OCI-LY7 (cell line): Measurements from ENCODE around the gene ISYNA1. TPM values are rescaled to one million over a fixed set of nuclear protein-coding genes. Genes with fewer than 3 reads are reported as not detected.

Experiments
- BruUV-seq: library from RNA; stranded (reverse); fragments of 400-500 nt; replicated peaks from 2 replicates; lab custom pipeline; 2021; lab: Mats Ljungman, UMichigan
- CTCF ChIA-PET: fragments of 300-600 bp; sonication (Branson Sonifier 250); formaldehyde crosslinking; loops from one replicate; lab custom pipeline; 2022; ENCODE audit warnings: antibody characterized with exemption; ENCODE audit not compliant: unreplicated experiment; lab: Charles Lee
- POLR2A ChIA-PET: fragments of 300-600 bp; sonication (Branson Sonifier 250); formaldehyde crosslinking; loops from one replicate; lab custom pipeline; 2022; ENCODE audit warnings: antibody characterized with exemption; lab: Charles Lee
- DNase-seq: peaks from one replicate; pipeline ENCODE4 v3.0.0-alpha.2; 2015; ENCODE audit warnings: low spot score
- H2AFZ ChIP-seq: fragments of 200-600 bp; sonication (generic), shearing (Covaris generic); 2 replicates; pipeline ENCODE4 v1.6.1; 2014; ENCODE audit warnings: mild to moderate bottlenecking, antibody characterized with exemption, low read length, moderate library complexity
- H3K27ac ChIP-seq: fragments of 200-600 bp; sonication (generic); 2 replicates; pipeline ENCODE4 v1.5.1; 2014; ENCODE audit warnings: mixed run types, low read depth, mild to moderate bottlenecking, moderate library complexity, low read length, inconsistent platforms; ENCODE audit not compliant: poor library complexity, severe bottlenecking
- H3K36me3 ChIP-seq: fragments of 200-600 bp; sonication (generic); 2 replicates; pipeline ENCODE4 v1.6.1; 2014; ENCODE audit warnings: mild to moderate bottlenecking, antibody characterized with exemption, low read length, moderate library complexity, mixed read lengths; ENCODE audit not compliant: insufficient read depth
- H3K4me1 ChIP-seq: fragments of 200-600 bp; sonication (generic); 2 replicates; pipeline ENCODE4 v1.5.1; 2014; ENCODE audit warnings: mild to moderate bottlenecking, low read length; ENCODE audit not compliant: insufficient read depth, poor library complexity, severe bottlenecking
- H3K4me2 ChIP-seq: fragments of 200-600 bp; sonication (generic); 2 replicates; pipeline ENCODE4 v1.6.1; 2014; ENCODE audit warnings: mild to moderate bottlenecking, low read length
- H3K4me3 ChIP-seq: fragments of 200-600 bp; sonication (generic); 2 replicates; pipeline ENCODE4 v1.5.1; 2014; ENCODE audit warnings: mild to moderate bottlenecking, low read depth, low read length; ENCODE audit not compliant: poor library complexity, severe bottlenecking
- H3K79me2 ChIP-seq: fragments of 200-600 bp; sonication (generic); 2 replicates; pipeline ENCODE4 v1.6.1; 2016; ENCODE audit warnings: low read depth, mild to moderate bottlenecking, low read length, moderate library complexity, mixed read lengths; ENCODE audit not compliant: insufficient read depth
- H3K9me2 ChIP-seq: fragments of 200-600 bp; sonication (generic); 2 replicates; pipeline ENCODE4 v1.6.1; 2016; ENCODE audit warnings: mild to moderate bottlenecking, low read length, mixed read lengths; ENCODE audit not compliant: insufficient read depth
- H3K9me3 ChIP-seq: fragments of 200-600 bp; sonication (generic); 2 replicates; pipeline ENCODE4 v1.6.1; 2014; ENCODE audit warnings: mild to moderate bottlenecking, mixed run types, low read length, mixed read lengths
- H4K20me1 ChIP-seq: fragments of 200-600 bp; sonication (generic); 2 replicates; pipeline ENCODE4 v1.6.1; 2014; ENCODE audit warnings: mild to moderate bottlenecking, antibody characterized with exemption, low read length, moderate library complexity, mixed read lengths; ENCODE audit not compliant: insufficient read depth
- CTCF ChIP-seq: fragments of 200-600 bp; sonication (generic); conservative IDR thresholded peaks from 2 replicates; pipeline ENCODE4 v1.5.1; 2014; ENCODE audit warnings: mild to moderate bottlenecking, antibody characterized with exemption, low read length, moderate library complexity, mixed read lengths
- EZH2phosphoT487 ChIP-seq: fragments of 200-600 bp; sonication (generic); IDR thresholded peaks from 2 replicates; pipeline ENCODE4 v1.6.1; 2018; ENCODE audit warnings: low read depth, borderline replicate concordance, mild to moderate bottlenecking, mixed run types, antibody characterized with exemption, low read length, moderate library complexity, mixed read lengths
- intact Hi-C: fragments of 100-400 bp; cut with micrococcal nuclease; formaldehyde crosslinking; loops from one replicate; pipeline ENCODE4 v1.10.0; 2022; ENCODE audit not compliant: unreplicated experiment
- total RNA-seq, 2 experiments: library from RNA; depleted of rRNA in 1 of 2; stranded (reverse); fragments of >200 nt in 1 of 2; shearing (Covaris generic) in 1 of 2; gene quantifications; 2 replicates each; pipeline ENCODE4 v1.2.3, GENCODE V29; 2014 to 2022

Gene ISYNA1
- total RNA-seq, 2 experiments from 2014 or later = 1.8 to 8.9 TPM

GRCh38 chr19:18427080-18427742 is 10.7 kb downstream of the ISYNA1 start:
- no peaks in the 10 kb centered on the region for H3K9me3 ChIP-seq
- intact Hi-C loops = loop anchor here (10.0 kb wide), 1 partner anchor 408 kb away; the partner anchor contains the start of gene UPF1
- no peaks in the 10 kb centered on the region for H3K36me3 ChIP-seq
- no peaks in the 10 kb centered on the region for H3K9me2 ChIP-seq
- no peak overlapping the region for H3K4me3 ChIP-seq
- ChIA-PET POLR2A (no interaction called here), CTCF (no interaction called here)
- no peak for DNase-seq
- no peak for TF ChIP-seq CTCF
- TF ChIP-seq EZH2phosphoT487 = no peak
- H4K20me1 ChIP-seq = no peaks in the 10 kb centered on the region; the same call in 1 of the 2 replicates
- peaks cover 11% of the 10 kb centered on the region; the same call in 1 of the 2 replicates for H3K79me2 ChIP-seq
- no peak overlapping the region for H3K27ac ChIP-seq
- no TSS peak for BruUV-seq
- peaks cover 62% of the 10 kb centered on the region for H3K4me1 ChIP-seq
- H2AFZ ChIP-seq = no peak overlapping the region
- H3K4me2 ChIP-seq = no peak overlapping the region

GRCh38 chr19:18426416-18426767 is 11.5 kb downstream of the ISYNA1 start:
- no peak overlapping the region for H3K27ac ChIP-seq
- peaks cover 14% of the 10 kb centered on the region; the same call in 1 of the 2 replicates for H3K79me2 ChIP-seq
- ChIA-PET POLR2A (no interaction called here), CTCF (no interaction called here)
- H3K4me3 ChIP-seq = no peak overlapping the region
- no peaks in the 10 kb centered on the region for H3K36me3 ChIP-seq
- no peak for DNase-seq
- intact Hi-C loops = loop anchor here (10.0 kb wide), 1 partner anchor 408 kb away; the partner anchor contains the start of gene UPF1
- no peaks in the 10 kb centered on the region for H3K9me3 ChIP-seq
- no peaks in the 10 kb centered on the region for H3K9me2 ChIP-seq
- no peak overlapping the region for H3K4me2 ChIP-seq
- H3K4me1 ChIP-seq = peaks cover 71% of the 10 kb centered on the region
- H2AFZ ChIP-seq = no peak overlapping the region
- no peaks in the 10 kb centered on the region; the same call in 1 of the 2 replicates for H4K20me1 ChIP-seq
- no TSS peak for BruUV-seq
- TF ChIP-seq CTCF = no peak
- TF ChIP-seq EZH2phosphoT487 = no peak
